ENCODE results near the gene CLPSL1. TPM values are rescaled to one million over a fixed set of nuclear protein-coding genes. Genes with fewer than 3 reads are reported as not detected.
"Not testable (repeated sequence)": the region's sequence is repeated elsewhere in the genome, so short reads cannot be mapped to it uniquely, and the experiment has no call there.

CLPSL1 gene
- total and polyA plus RNA-seq, 2 experiments from 2014 or later = not detected

DNA sequence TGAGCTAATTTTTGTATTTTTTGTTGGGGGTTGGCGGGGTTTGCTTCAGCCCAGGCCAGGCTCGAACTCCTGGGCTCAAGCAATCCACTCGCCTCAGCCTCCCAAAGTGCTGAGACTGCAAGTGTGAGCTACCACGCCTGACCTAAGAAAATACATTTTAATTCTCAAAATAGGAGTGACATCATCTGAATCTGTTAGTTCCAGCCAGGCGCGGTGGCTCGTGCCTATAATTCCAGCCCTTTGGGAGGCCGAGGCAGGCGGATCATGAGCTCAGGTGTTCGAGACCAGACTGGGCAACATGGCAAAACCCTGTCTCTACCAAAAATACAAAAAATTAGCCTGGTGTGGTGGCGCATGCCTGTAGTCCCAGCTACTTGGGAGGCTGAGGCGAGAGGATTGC is 46.5 kb upstream of the CLPSL1 start:
- not testable (repeated sequence) for DNase-seq (ENCODE audit: low spot score); H3K4me3 ChIP-seq; H3K79me2 ChIP-seq (replicated peaks; ENCODE audit: insufficient read depth); H3K27ac Mint-ChIP-seq; H3K4me2 ChIP-seq; H3K9me2 ChIP-seq (ENCODE audit: insufficient read depth); H4K20me1 ChIP-seq (replicated peaks; ENCODE audit: insufficient read depth); H3K27me3 ChIP-seq (ENCODE audit: insufficient read depth); ATAC-seq; H3K27ac ChIP-seq (ENCODE audit: low read depth); H2AFZ ChIP-seq; H3K9me3 Mint-ChIP-seq; H3K36me3 Mint-ChIP-seq (ENCODE audit: low read depth); H3K4me3 Mint-ChIP-seq; H3K36me3 ChIP-seq (ENCODE audit: insufficient read depth)
- Mint-ChIP-seq H3K4me1 (peaks cover 47% of the 10 kb centered on the region), H3K27me3 (ENCODE audit: insufficient read depth, low read depth, poor library complexity) (peaks cover 15% of the 10 kb centered on the region)
- H3K4me1 ChIP-seq (ENCODE audit: insufficient read depth) = peaks cover 37% of the 10 kb centered on the region
- H3F3A ChIP-seq (replicated peaks; ENCODE audit: low read depth) = peaks cover 31% of the 10 kb centered on the region

DNA sequence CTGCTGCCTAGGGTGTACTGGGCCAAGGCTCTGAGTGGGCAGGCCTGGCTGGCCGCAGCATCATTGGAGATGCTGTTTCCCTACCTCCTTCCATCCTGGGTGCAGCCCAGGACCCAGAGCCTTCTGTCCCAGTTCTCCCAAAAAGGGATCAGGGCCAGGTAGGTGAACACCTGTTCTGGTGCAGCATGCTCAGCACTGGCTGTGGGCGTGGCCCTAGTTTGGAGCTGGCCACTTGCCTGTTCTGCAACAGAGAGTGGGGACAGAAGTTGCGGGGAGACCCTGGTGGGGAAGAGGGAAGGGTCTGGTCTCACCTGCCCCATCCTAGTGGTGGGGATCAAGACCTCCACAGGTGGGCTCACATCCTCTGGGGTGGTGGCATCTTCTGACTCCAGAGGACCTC is 45.4 kb upstream of the CLPSL1 start:
- Mint-ChIP-seq H3K9me3 (no peaks in the 10 kb centered on the region; the same call in 2 of the 3 replicates), H3K36me3 (ENCODE audit: low read depth) (no peaks in the 10 kb centered on the region), H3K4me1 (peaks cover 50% of the 10 kb centered on the region), H3K27ac (no peak overlapping the region), H3K27me3 (ENCODE audit: insufficient read depth, low read depth, poor library complexity) (peaks cover 9% of the 10 kb centered on the region), H3K4me3 (no peak overlapping the region)
- no peak overlapping the region for H2AFZ ChIP-seq
- no peaks in the 10 kb centered on the region; the same call in 1 of the 2 replicates for H3K36me3 ChIP-seq (ENCODE audit: insufficient read depth)
- H3K27me3 ChIP-seq (ENCODE audit: insufficient read depth) = no peaks in the 10 kb centered on the region
- no peak overlapping the region for H3K4me2 ChIP-seq
- peaks cover 44% of the 10 kb centered on the region for H3K4me1 ChIP-seq (ENCODE audit: insufficient read depth)
- H3K9me2 ChIP-seq (ENCODE audit: insufficient read depth) = no peaks in the 10 kb centered on the region
- H4K20me1 ChIP-seq (replicated peaks; ENCODE audit: insufficient read depth) = no peaks in the 10 kb centered on the region
- H3K27ac ChIP-seq (ENCODE audit: low read depth) = no peak overlapping the region
- no peaks in the 10 kb centered on the region for H3K79me2 ChIP-seq (replicated peaks; ENCODE audit: insufficient read depth)
- ATAC-seq = no peak
- no peak overlapping the region for H3K4me3 ChIP-seq
- no peak for DNase-seq (ENCODE audit: low spot score)
- peaks cover 30% of the 10 kb centered on the region for H3F3A ChIP-seq (replicated peaks; ENCODE audit: low read depth)
- TF ChIP-seq STAT1 (IDR thresholded peaks at IDR 0.05; ENCODE audit: unreplicated experiment) (no peak), ZNF114 (CRISPR knock-in tag; IDR thresholded peaks at IDR 0.05) (no peak), JUNB (IDR thresholded peaks at IDR 0.05; ENCODE audit: unreplicated experiment) (no peak), CREB1 (CRISPR knock-in tag; IDR thresholded peaks at IDR 0.05; ENCODE audit: low read depth) (no peak), EZH2 (IDR thresholded peaks at IDR 0.05; ENCODE audit: low read depth, unreplicated experiment) (no peak), POLR2AphosphoS5 (IDR thresholded peaks at IDR 0.05; ENCODE audit: low read depth) (no peak), EZH2phosphoT487 (IDR thresholded peaks at IDR 0.05; ENCODE audit: unreplicated experiment) (no peak), NANOG (IDR thresholded peaks at IDR 0.05; ENCODE audit: borderline replicate concordance) (no peak), ZNF331 (CRISPR knock-in tag; IDR thresholded peaks at IDR 0.05; ENCODE audit: low read depth) (no peak)
- TF ChIP-seq, protein P1, sequence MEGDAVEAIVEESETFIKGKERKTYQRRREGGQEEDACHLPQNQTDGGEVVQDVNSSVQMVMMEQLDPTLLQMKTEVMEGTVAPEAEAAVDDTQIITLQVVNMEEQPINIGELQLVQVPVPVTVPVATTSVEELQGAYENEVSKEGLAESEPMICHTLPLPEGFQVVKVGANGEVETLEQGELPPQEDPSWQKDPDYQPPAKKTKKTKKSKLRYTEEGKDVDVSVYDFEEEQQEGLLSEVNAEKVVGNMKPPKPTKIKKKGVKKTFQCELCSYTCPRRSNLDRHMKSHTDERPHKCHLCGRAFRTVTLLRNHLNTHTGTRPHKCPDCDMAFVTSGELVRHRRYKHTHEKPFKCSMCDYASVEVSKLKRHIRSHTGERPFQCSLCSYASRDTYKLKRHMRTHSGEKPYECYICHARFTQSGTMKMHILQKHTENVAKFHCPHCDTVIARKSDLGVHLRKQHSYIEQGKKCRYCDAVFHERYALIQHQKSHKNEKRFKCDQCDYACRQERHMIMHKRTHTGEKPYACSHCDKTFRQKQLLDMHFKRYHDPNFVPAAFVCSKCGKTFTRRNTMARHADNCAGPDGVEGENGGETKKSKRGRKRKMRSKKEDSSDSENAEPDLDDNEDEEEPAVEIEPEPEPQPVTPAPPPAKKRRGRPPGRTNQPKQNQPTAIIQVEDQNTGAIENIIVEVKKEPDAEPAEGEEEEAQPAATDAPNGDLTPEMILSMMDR (conservative IDR thresholded peaks at IDR 0.05; ENCODE audit: low read depth in 2 of 2) = no peak
- TF ChIP-seq, protein P2, sequence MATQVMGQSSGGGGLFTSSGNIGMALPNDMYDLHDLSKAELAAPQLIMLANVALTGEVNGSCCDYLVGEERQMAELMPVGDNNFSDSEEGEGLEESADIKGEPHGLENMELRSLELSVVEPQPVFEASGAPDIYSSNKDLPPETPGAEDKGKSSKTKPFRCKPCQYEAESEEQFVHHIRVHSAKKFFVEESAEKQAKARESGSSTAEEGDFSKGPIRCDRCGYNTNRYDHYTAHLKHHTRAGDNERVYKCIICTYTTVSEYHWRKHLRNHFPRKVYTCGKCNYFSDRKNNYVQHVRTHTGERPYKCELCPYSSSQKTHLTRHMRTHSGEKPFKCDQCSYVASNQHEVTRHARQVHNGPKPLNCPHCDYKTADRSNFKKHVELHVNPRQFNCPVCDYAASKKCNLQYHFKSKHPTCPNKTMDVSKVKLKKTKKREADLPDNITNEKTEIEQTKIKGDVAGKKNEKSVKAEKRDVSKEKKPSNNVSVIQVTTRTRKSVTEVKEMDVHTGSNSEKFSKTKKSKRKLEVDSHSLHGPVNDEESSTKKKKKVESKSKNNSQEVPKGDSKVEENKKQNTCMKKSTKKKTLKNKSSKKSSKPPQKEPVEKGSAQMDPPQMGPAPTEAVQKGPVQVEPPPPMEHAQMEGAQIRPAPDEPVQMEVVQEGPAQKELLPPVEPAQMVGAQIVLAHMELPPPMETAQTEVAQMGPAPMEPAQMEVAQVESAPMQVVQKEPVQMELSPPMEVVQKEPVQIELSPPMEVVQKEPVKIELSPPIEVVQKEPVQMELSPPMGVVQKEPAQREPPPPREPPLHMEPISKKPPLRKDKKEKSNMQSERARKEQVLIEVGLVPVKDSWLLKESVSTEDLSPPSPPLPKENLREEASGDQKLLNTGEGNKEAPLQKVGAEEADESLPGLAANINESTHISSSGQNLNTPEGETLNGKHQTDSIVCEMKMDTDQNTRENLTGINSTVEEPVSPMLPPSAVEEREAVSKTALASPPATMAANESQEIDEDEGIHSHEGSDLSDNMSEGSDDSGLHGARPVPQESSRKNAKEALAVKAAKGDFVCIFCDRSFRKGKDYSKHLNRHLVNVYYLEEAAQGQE (IDR thresholded peaks at IDR 0.05; ENCODE audit: unreplicated experiment) = no peak
- TF ChIP-seq, protein P3, sequence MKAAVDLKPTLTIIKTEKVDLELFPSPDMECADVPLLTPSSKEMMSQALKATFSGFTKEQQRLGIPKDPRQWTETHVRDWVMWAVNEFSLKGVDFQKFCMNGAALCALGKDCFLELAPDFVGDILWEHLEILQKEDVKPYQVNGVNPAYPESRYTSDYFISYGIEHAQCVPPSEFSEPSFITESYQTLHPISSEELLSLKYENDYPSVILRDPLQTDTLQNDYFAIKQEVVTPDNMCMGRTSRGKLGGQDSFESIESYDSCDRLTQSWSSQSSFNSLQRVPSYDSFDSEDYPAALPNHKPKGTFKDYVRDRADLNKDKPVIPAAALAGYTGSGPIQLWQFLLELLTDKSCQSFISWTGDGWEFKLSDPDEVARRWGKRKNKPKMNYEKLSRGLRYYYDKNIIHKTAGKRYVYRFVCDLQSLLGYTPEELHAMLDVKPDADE (IDR thresholded peaks at IDR 0.05) = no peak

Measured in GM23338 (cell line).